Type B pancreatic cell (in vitro differentiated cells): ENCODE results near the gene HNRNPU. TPM values are rescaled to one million over a fixed set of nuclear protein-coding genes. Genes with fewer than 3 reads are reported as not detected.
"Not testable (repeated sequence)": the region's sequence is repeated elsewhere in the genome, so short reads cannot be mapped to it uniquely, and the experiment has no call there.

ENCODE experiments used
- DNase-seq: peaks from one replicate; pipeline ENCODE4 v3.0.0; 2021; ENCODE audit warnings: mixed read lengths; ENCODE audit not compliant: unreplicated experiment; ENCODE audit errors: extremely low spot score
- H3K27ac Mint-ChIP-seq: 2 replicates; pipeline ENCODE4 v1.8.0; 2021; ENCODE audit warnings: mild to moderate bottlenecking, mixed read lengths
- H3K27me3 Mint-ChIP-seq: 2 replicates; pipeline ENCODE4 v1.8.0; 2021; ENCODE audit warnings: mixed read lengths
- H3K36me3 Mint-ChIP-seq: 2 replicates; pipeline ENCODE4 v1.8.0; 2021; ENCODE audit warnings: mixed read lengths
- H3K4me1 Mint-ChIP-seq: one replicate; pipeline ENCODE4 v1.8.0; 2021; ENCODE audit warnings: mixed read lengths; ENCODE audit not compliant: unreplicated experiment
- H3K4me3 Mint-ChIP-seq: 2 replicates; pipeline ENCODE4 v1.8.0; 2021; ENCODE audit warnings: mild to moderate bottlenecking, mixed read lengths
- H3K9me3 Mint-ChIP-seq: 2 replicates; pipeline ENCODE4 v1.8.0; 2021; ENCODE audit warnings: mixed read lengths
- total RNA-seq: library from RNA; stranded (reverse); gene quantifications from 2 replicates; pipeline ENCODE4 v1.2.1, GENCODE V29; 2021; ENCODE audit warnings: low replicate concordance
- TF ChIP-seq, protein P1 (sequence below): fragments of 200-600 bp; sonication (generic); conservative IDR thresholded peaks from 2 replicates; pipeline ENCODE4 v1.5.0; 2021; ENCODE audit warnings: antibody characterized with exemption, mild to moderate bottlenecking

The HNRNPU gene
- total RNA-seq, 1 donor from 2014 or later = 485 TPM

GRCh38 chr1:244836135-244836521 lies 28.2 kb downstream of the HNRNPU start:
- Mint-ChIP-seq H3K4me3 (peak overlapping the region; percentile 93), H3K27ac (peak overlapping the region; percentile 100), H3K9me3 (no peaks in the 10 kb centered on the region), H3K27me3 (no peaks in the 10 kb centered on the region), H3K36me3 (peaks cover 27% of the 10 kb centered on the region), H3K4me1 (peaks cover 36% of the 10 kb centered on the region)
- TF ChIP-seq, protein P1, sequence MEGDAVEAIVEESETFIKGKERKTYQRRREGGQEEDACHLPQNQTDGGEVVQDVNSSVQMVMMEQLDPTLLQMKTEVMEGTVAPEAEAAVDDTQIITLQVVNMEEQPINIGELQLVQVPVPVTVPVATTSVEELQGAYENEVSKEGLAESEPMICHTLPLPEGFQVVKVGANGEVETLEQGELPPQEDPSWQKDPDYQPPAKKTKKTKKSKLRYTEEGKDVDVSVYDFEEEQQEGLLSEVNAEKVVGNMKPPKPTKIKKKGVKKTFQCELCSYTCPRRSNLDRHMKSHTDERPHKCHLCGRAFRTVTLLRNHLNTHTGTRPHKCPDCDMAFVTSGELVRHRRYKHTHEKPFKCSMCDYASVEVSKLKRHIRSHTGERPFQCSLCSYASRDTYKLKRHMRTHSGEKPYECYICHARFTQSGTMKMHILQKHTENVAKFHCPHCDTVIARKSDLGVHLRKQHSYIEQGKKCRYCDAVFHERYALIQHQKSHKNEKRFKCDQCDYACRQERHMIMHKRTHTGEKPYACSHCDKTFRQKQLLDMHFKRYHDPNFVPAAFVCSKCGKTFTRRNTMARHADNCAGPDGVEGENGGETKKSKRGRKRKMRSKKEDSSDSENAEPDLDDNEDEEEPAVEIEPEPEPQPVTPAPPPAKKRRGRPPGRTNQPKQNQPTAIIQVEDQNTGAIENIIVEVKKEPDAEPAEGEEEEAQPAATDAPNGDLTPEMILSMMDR = no peak
- DNase-seq = no peak

DNA sequence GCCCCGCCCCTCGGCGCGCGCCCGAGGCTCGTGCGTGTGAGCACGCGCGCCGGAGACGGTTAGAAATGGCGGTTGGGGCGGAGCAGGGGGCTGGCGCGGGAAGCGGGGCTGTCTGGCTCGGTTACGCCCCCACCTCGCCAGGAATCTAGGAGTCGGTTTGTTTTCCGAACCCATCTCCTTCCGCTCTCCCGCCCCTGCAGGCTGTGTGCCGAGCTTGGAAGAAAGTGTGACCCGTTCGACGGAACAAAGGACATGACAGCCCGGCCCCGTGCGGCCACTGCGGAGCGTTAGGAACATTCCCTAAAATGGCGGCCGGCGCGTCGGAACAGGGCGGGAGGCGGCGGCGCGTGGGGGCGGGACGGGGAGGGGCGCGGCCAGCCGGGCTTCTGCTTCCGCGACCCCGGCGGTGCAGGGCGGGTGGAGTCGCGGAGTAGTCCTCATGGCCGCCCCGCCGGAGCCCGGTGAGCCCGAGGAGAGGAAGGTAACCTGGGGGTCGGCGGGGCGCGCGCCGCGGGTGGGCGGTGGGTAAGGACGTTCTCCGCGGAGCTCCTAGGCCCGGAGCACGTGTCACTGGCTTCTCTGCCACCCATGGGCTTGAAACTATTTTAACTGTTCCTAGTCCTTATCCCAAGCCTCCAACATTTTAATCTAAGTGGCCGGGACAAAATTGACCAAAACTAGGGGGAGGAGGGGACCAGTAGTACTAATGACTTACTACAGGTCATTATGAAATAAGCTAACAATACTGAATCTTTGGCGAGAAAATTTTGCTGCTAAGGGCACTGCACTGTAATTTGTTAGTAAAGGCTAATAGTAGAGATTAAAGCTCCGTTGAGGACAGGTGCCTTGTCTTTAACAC lies 28.8 kb downstream of the HNRNPU start, which contains the start of gene COX20:
COX20 (plus strand) TSS at position 383 of the 859 bp plus-strand sequence; CDS start at position 440, 57 bp downstream.
- Mint-ChIP-seq H3K4me3 (peak within 1 kb of the TSS; percentile 93), H3K9me3 (no peaks in the 10 kb centered on the region), H3K36me3 (peaks cover 21% of the 10 kb centered on the region), H3K27ac (peak within 1 kb of the TSS; percentile 100), H3K27me3 (no peaks in the 10 kb centered on the region), H3K4me1 (peaks cover 31% of the 10 kb centered on the region)
- no peak for DNase-seq
- TF ChIP-seq, protein P1 = peak; percentile 15

- H3K27ac Mint-ChIP-seq = peak overlapping the region; percentile 100
- no peaks in the 10 kb centered on the region for H3K27me3 Mint-ChIP-seq
- no peaks in the 10 kb centered on the region for H3K9me3 Mint-ChIP-seq
- TF ChIP-seq, protein P1 = no peak
- H3K4me1 Mint-ChIP-seq = peaks cover 26% of the 10 kb centered on the region
- DNase-seq = peak; percentile 95
- peaks cover 15% of the 10 kb centered on the region for H3K36me3 Mint-ChIP-seq
- H3K4me3 Mint-ChIP-seq = peak overlapping the region; percentile 93
Measured at GRCh38 chr1:244834543-244835275, 29.6 kb downstream of the HNRNPU start.

GRCh38 chr1:244833734-244834542 lies 30.4 kb downstream of the HNRNPU start:
- no peak for DNase-seq
- peaks cover 26% of the 10 kb centered on the region for H3K4me1 Mint-ChIP-seq
- H3K27ac Mint-ChIP-seq = peak overlapping the region; percentile 100
- no peaks in the 10 kb centered on the region for H3K27me3 Mint-ChIP-seq
- H3K4me3 Mint-ChIP-seq = peak overlapping the region; percentile 93
- H3K36me3 Mint-ChIP-seq = peaks cover 12% of the 10 kb centered on the region
- TF ChIP-seq, protein P1 = peak; percentile 72
- no peaks in the 10 kb centered on the region for H3K9me3 Mint-ChIP-seq

DNA sequence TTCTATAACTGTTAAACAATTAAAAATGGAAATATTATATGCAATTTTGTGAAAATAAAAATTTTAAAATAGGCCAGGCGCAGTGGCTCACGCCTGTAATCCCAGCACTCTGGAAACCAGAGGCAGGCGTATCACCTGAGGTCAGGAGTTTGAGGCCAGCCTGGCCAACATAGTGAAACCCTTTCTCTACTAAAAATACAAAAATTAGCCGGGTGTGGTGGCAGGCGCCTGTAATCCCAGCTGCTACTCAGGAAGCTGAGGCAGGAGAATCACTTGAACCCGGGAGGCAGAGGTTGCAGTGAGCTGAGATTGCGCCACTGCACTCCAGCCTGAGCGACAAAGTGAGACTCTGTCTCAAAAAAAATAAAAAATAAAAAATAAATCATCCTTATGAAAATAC lies 31.1 kb downstream of the HNRNPU start:
- peaks cover 19% of the 10 kb centered on the region for H3K4me1 Mint-ChIP-seq
- not testable (repeated sequence) for H3K36me3 Mint-ChIP-seq, H3K9me3 Mint-ChIP-seq, H3K4me3 Mint-ChIP-seq, H3K27me3 Mint-ChIP-seq, DNase-seq
- H3K27ac Mint-ChIP-seq = peak overlapping the region; percentile 100
